ENCODE data around the gene TMEM258.

GRCh38 chr11:61784506-61784805 lies 7.9 kb downstream of the TMEM258 start:
- no peak for TF ChIP-seq EZH2 (IDR thresholded peaks at IDR 0.05; ENCODE audit: low read depth, unreplicated experiment)
- no peak for TF ChIP-seq CTCF (conservative IDR thresholded peaks at IDR 0.05; ENCODE audit: low read depth in 2 of 2)
- no peak for TF ChIP-seq NANOG (IDR thresholded peaks at IDR 0.05; ENCODE audit: borderline replicate concordance)
- no peak for TF ChIP-seq CREB1 (CRISPR knock-in tag; IDR thresholded peaks at IDR 0.05; ENCODE audit: low read depth)
- TF ChIP-seq ZNF331 (CRISPR knock-in tag; IDR thresholded peaks at IDR 0.05; ENCODE audit: low read depth), result no peak
- TF ChIP-seq POLR2AphosphoS5 (IDR thresholded peaks at IDR 0.05; ENCODE audit: low read depth), result no peak
- no peak for TF ChIP-seq STAT1 (IDR thresholded peaks at IDR 0.05; ENCODE audit: unreplicated experiment)
- TF ChIP-seq EZH2phosphoT487 (IDR thresholded peaks at IDR 0.05; ENCODE audit: unreplicated experiment), result no peak
- no peak for TF ChIP-seq JUNB (IDR thresholded peaks at IDR 0.05; ENCODE audit: unreplicated experiment)
- no peak for TF ChIP-seq REST (IDR thresholded peaks at IDR 0.05; ENCODE audit: unreplicated experiment)
- no peak for TF ChIP-seq ETS1 (IDR thresholded peaks at IDR 0.05)
- no peak for TF ChIP-seq ZNF114 (CRISPR knock-in tag; IDR thresholded peaks at IDR 0.05)

All from GM23338 (cell line).